OCI-LY3 (cell line): ENCODE data around the gene VTI1A.
"Not testable (repeated sequence)": the region's sequence is repeated elsewhere in the genome, so short reads cannot be mapped to it uniquely, and the experiment has no call there.

Source experiments
- H2AFZ ChIP-seq: fragments of 200-600, 300-600 bp; shearing (Covaris generic); 2 replicates; pipeline ENCODE4 v1.6.0; 2014; ENCODE audit warnings: antibody characterized with exemption, low read depth, low read length
- H3K27ac ChIP-seq: fragments of 200-600, 300-600 bp; sonication (generic); 2 replicates; pipeline ENCODE4 v1.5.1; 2014; ENCODE audit warnings: mild to moderate bottlenecking, low read length, moderate library complexity, mixed read lengths
- H3K27me3 ChIP-seq: fragments of 200-600, 300-600 bp; sonication (generic); 2 replicates; pipeline ENCODE4 v1.6.1; 2014; ENCODE audit warnings: low read depth, low read length, mixed read lengths
- H3K36me3 ChIP-seq: fragments of 200-600, 300-600 bp; sonication (generic); replicated peaks from 2 replicates; pipeline ENCODE3; 2014; ENCODE audit warnings: low read depth, low read length, mixed read lengths
- H3K4me1 ChIP-seq: fragments of 300-600, 200-600 bp; sonication (generic); 2 replicates; pipeline ENCODE4 v1.6.1; 2014; ENCODE audit warnings: low read length, mixed read lengths
- H3K4me2 ChIP-seq: fragments of 200-600, 300-600 bp; sonication (generic); 2 replicates; pipeline ENCODE4 v1.6.1; 2014; ENCODE audit warnings: low read length, mixed read lengths
- H3K4me3 ChIP-seq: fragments of 300-600, 200-600 bp; sonication (generic); 2 replicates; pipeline ENCODE4 v1.5.1; 2014; ENCODE audit warnings: antibody characterized with exemption, mild to moderate bottlenecking, low read length, moderate library complexity
- H3K79me2 ChIP-seq: fragments of 300-600, 200-600 bp; shearing (Covaris generic); 2 replicates; pipeline ENCODE4 v1.6.1; 2014; ENCODE audit warnings: mild to moderate bottlenecking, low read length, mixed read lengths
- H3K9ac ChIP-seq: fragments of 300-600, 200-600 bp; shearing (Covaris generic); 2 replicates; pipeline ENCODE4 v1.6.0; 2014; ENCODE audit warnings: mild to moderate bottlenecking, low read length, moderate library complexity
- H3K9me3 ChIP-seq: fragments of 200-600, 300-600 bp; shearing (Covaris generic); 2 replicates; pipeline ENCODE4 v1.6.1; 2014; ENCODE audit warnings: low read length, mixed read lengths; ENCODE audit not compliant: insufficient read depth
- H4K20me1 ChIP-seq: fragments of 200-600, 300-600 bp; sonication (generic); 2 replicates; pipeline ENCODE4 v1.6.1; 2016; ENCODE audit warnings: low read length, mixed read lengths; ENCODE audit not compliant: insufficient read depth
- EZH2phosphoT487 ChIP-seq: fragments of 200-600 bp; shearing (Covaris generic); IDR thresholded peaks from 2 replicates; pipeline ENCODE4 v1.6.1; 2018; ENCODE audit warnings: antibody characterized with exemption, mixed run types, low read depth
- TF ChIP-seq, protein P1 (sequence below): fragments of 200-600, 300-600 bp; sonication (generic); IDR thresholded peaks from 2 replicates; pipeline ENCODE4 v1.5.1; 2014; ENCODE audit warnings: antibody characterized with exemption, low read length, low read depth

Gene VTI1A

DNA sequence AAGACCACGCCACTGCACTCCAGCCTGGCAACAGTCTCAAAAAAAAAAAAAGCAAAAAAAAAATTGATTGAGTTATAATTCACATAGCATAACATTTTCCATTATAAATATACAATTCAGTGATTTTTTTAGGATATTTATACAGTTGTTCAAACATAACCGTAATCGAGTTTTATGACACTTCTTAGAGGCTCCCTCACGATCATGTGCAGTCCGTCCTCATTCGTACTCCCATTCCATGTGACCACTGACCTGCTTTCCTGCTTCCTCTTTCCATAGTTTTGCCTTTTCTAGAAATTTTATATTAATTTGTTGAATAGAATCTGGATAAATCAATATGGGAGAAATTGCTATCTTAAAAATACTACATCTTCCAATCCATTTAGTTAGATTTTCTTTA lies 45.7 kb downstream of the VTI1A start:
- Histone ChIP-seq H3K4me2 (no peak overlapping the region), H3K36me3 (no peaks in the 10 kb centered on the region), H3K4me1 (no peaks in the 10 kb centered on the region), H3K9me3 (no peaks in the 10 kb centered on the region), H3K27me3 (no peaks in the 10 kb centered on the region), H2AFZ (no peak overlapping the region), H4K20me1 (no peaks in the 10 kb centered on the region), H3K9ac (no peak overlapping the region), H3K4me3 (no peak overlapping the region), H3K79me2 (no peaks in the 10 kb centered on the region), H3K27ac (no peak overlapping the region)
- TF ChIP-seq EZH2phosphoT487 = no peak
- TF ChIP-seq, protein P1, sequence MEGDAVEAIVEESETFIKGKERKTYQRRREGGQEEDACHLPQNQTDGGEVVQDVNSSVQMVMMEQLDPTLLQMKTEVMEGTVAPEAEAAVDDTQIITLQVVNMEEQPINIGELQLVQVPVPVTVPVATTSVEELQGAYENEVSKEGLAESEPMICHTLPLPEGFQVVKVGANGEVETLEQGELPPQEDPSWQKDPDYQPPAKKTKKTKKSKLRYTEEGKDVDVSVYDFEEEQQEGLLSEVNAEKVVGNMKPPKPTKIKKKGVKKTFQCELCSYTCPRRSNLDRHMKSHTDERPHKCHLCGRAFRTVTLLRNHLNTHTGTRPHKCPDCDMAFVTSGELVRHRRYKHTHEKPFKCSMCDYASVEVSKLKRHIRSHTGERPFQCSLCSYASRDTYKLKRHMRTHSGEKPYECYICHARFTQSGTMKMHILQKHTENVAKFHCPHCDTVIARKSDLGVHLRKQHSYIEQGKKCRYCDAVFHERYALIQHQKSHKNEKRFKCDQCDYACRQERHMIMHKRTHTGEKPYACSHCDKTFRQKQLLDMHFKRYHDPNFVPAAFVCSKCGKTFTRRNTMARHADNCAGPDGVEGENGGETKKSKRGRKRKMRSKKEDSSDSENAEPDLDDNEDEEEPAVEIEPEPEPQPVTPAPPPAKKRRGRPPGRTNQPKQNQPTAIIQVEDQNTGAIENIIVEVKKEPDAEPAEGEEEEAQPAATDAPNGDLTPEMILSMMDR = no peak

DNA sequence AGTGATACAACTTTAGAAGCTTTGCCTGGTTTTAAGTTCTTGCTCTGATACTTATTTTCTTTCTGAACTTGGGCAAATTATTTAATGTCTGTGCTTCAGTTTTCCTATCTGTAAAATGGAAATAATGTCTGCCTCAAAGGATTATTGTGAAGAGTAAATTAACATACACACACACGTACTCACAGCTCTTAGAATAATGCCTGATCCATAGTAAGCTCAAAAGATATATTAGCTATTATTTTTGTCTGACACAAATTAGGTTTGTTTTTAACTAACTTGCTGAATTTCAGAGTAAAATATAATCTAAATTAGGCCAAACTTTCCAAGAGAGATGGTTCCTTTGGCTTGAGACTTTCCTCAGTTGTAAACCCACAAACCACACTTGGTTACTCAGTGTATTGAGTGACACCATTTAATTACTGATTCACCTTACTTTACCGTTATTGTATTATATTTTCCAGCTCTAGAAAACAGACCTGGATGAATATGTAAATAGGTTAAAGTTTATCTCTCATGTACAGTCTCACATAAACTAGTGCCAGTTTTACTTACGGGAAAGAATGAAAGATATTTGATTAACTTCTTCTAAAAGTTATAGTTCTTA lies 50.4 kb downstream of the VTI1A start:
- no peaks in the 10 kb centered on the region for H3K9me3 ChIP-seq
- H3K9ac ChIP-seq = no peak overlapping the region
- TF ChIP-seq EZH2phosphoT487 = no peak
- TF ChIP-seq, protein P1 = no peak
- no peak overlapping the region for H3K4me2 ChIP-seq
- H3K4me1 ChIP-seq = no peaks in the 10 kb centered on the region
- no peaks in the 10 kb centered on the region for H4K20me1 ChIP-seq
- no peaks in the 10 kb centered on the region for H3K36me3 ChIP-seq
- no peaks in the 10 kb centered on the region for H3K79me2 ChIP-seq
- no peaks in the 10 kb centered on the region for H3K27me3 ChIP-seq
- H3K27ac ChIP-seq = no peak overlapping the region
- no peak overlapping the region for H3K4me3 ChIP-seq
- no peak overlapping the region for H2AFZ ChIP-seq

- H3K36me3 ChIP-seq = no peaks in the 10 kb centered on the region
- H3K27me3 ChIP-seq = no peaks in the 10 kb centered on the region
- no peak overlapping the region for H3K4me3 ChIP-seq
- TF ChIP-seq, protein P1 = no peak
- TF ChIP-seq EZH2phosphoT487 = no peak
- H3K4me1 ChIP-seq = no peaks in the 10 kb centered on the region
- H3K27ac ChIP-seq = no peak overlapping the region
- no peak overlapping the region for H3K9ac ChIP-seq
- no peaks in the 10 kb centered on the region for H3K9me3 ChIP-seq
- H4K20me1 ChIP-seq = no peaks in the 10 kb centered on the region
- no peak overlapping the region for H3K4me2 ChIP-seq
- no peaks in the 10 kb centered on the region for H3K79me2 ChIP-seq
- no peak overlapping the region for H2AFZ ChIP-seq
Observed at GRCh38 chr10:112498806-112499205, 51.8 kb downstream of the VTI1A start.

- not testable (repeated sequence) for H3K4me1 ChIP-seq
Observed at GRCh38 chr10:112499985-112500384, 53.0 kb downstream of the VTI1A start.

More at GRCh38 chr10:112499985-112500384, 53.0 kb downstream of the VTI1A start:
- not testable (repeated sequence) for H3K27me3 ChIP-seq, H3K4me2 ChIP-seq, H3K79me2 ChIP-seq, H3K9me3 ChIP-seq, H3K4me3 ChIP-seq, H4K20me1 ChIP-seq, H3K36me3 ChIP-seq, H3K27ac ChIP-seq, H3K9ac ChIP-seq, H2AFZ ChIP-seq
